H9 (cell line): Measurements from ENCODE around the gene ZNRF3. TPM values are rescaled to one million over a fixed set of nuclear protein-coding genes. Genes with fewer than 3 reads are reported as not detected.
A peak's percentile ranks its signal among the peaks of the same experiment; 100 is the strongest.

Experiments used
- DNase-seq: peaks from one replicate; pipeline ENCODE4 v3.0.0-alpha.2; 2017
- H2AFZ ChIP-seq: one replicate; pipeline ENCODE4 v1.6.1; 2013; ENCODE audit warnings: mild to moderate bottlenecking, low read length, control low read depth, moderate library complexity
- H2AK5ac ChIP-seq: 2 replicates; pipeline ENCODE4 v1.6.1; 2013; ENCODE audit warnings: low read length, control low read depth, mixed read lengths; ENCODE audit not compliant: insufficient read length
- H2BK120ac ChIP-seq: one replicate; pipeline ENCODE4 v1.6.1; 2013; ENCODE audit warnings: low read depth, mild to moderate bottlenecking, low read length, control low read depth, inconsistent platforms; ENCODE audit not compliant: poor library complexity, severe bottlenecking
- H2BK12ac ChIP-seq: 2 replicates; pipeline ENCODE4 v1.6.1; 2013; ENCODE audit warnings: low read length, control low read depth, mixed read lengths, low read depth; ENCODE audit not compliant: insufficient read length
- H2BK15ac ChIP-seq: 2 replicates; pipeline ENCODE4 v1.6.1; 2013; ENCODE audit warnings: low read depth, low read length, control low read depth
- H2BK20ac ChIP-seq: one replicate; pipeline ENCODE4 v1.6.1; 2013; ENCODE audit warnings: low read depth, mild to moderate bottlenecking, low read length, control low read depth, inconsistent platforms; ENCODE audit not compliant: poor library complexity, severe bottlenecking
- H2BK5ac ChIP-seq: 2 replicates; pipeline ENCODE4 v1.6.1; 2013; ENCODE audit warnings: low read length, control low read depth, mixed read lengths; ENCODE audit not compliant: insufficient read length
- H3K14ac ChIP-seq: 2 replicates; pipeline ENCODE4 v1.6.1; 2013; ENCODE audit warnings: low read length, control low read depth; ENCODE audit not compliant: insufficient read depth
- H3K18ac ChIP-seq: 2 replicates; pipeline ENCODE4 v1.6.1; 2013; ENCODE audit warnings: low read depth, mild to moderate bottlenecking, mixed read lengths, low read length, control low read depth; ENCODE audit not compliant: insufficient read length
- H3K23ac ChIP-seq: 2 replicates; pipeline ENCODE4 v1.6.1; 2013; ENCODE audit warnings: low read length, control low read depth, mixed read lengths, low read depth; ENCODE audit not compliant: insufficient read length
- H3K23me2 ChIP-seq: 2 replicates; pipeline ENCODE4 v1.6.1; 2013; ENCODE audit warnings: low read depth, mild to moderate bottlenecking, mixed read lengths, low read length, control low read depth; ENCODE audit not compliant: insufficient read length, poor library complexity, severe bottlenecking
- H3K27ac ChIP-seq: 2 replicates; pipeline ENCODE4 v1.5.1; 2013; ENCODE audit warnings: low read length, control low read depth, mixed read lengths, low read depth; ENCODE audit not compliant: insufficient read length
- H3K27me3 ChIP-seq: 2 replicates; pipeline ENCODE4 v1.6.1; 2013; ENCODE audit warnings: low read length, control low read depth, inconsistent platforms; ENCODE audit not compliant: insufficient read depth
- H3K4ac ChIP-seq: 2 replicates; pipeline ENCODE4 v1.6.1; 2013; ENCODE audit warnings: low read depth, mild to moderate bottlenecking, control low read depth, inconsistent platforms, low read length, moderate library complexity
- H3K4me1 ChIP-seq: 2 replicates; pipeline ENCODE4 v1.6.1; 2013; ENCODE audit warnings: low read length, control low read depth, inconsistent platforms; ENCODE audit not compliant: insufficient read depth
- H3K4me2 ChIP-seq: 2 replicates; pipeline ENCODE4 v1.6.1; 2013; ENCODE audit warnings: low read length, control low read depth, mixed read lengths; ENCODE audit not compliant: insufficient read length, insufficient read depth
- H3K56ac ChIP-seq: 2 replicates; pipeline ENCODE4 v1.6.1; 2013; ENCODE audit warnings: low read depth, mild to moderate bottlenecking, mixed read lengths, low read length, control low read depth; ENCODE audit not compliant: insufficient read length
- H3K79me1 ChIP-seq: 2 replicates; pipeline ENCODE4 v1.6.1; 2013; ENCODE audit warnings: low read depth, mild to moderate bottlenecking, moderate library complexity, low read length, control low read depth, inconsistent platforms; ENCODE audit not compliant: insufficient read depth, poor library complexity, severe bottlenecking
- H3K79me2 ChIP-seq: 2 replicates; pipeline ENCODE4 v1.6.1; 2013; ENCODE audit warnings: low read length, control low read depth, inconsistent platforms; ENCODE audit not compliant: insufficient read depth
- H3K9ac ChIP-seq: 2 replicates; pipeline ENCODE4 v1.6.1; 2013; ENCODE audit warnings: low read length, control low read depth, mixed read lengths; ENCODE audit not compliant: insufficient read length; ENCODE audit errors: extremely low read depth
- H3K9me3 ChIP-seq: one replicate; pipeline ENCODE4 v1.6.1; 2013; ENCODE audit warnings: low read depth, low read length, inconsistent platforms; ENCODE audit not compliant: control insufficient read depth
- H3T11ph ChIP-seq: one replicate; pipeline ENCODE4 v1.6.1; 2013; ENCODE audit warnings: mild to moderate bottlenecking, low read length, control low read depth, inconsistent platforms
- H4K20me1 ChIP-seq: one replicate; pipeline ENCODE4 v1.6.1; 2013; ENCODE audit not compliant: control insufficient read depth, insufficient read length, insufficient read depth
- H4K5ac ChIP-seq: 2 replicates; pipeline ENCODE4 v1.6.1; 2013; ENCODE audit warnings: low read depth, mild to moderate bottlenecking, mixed read lengths, low read length, control low read depth; ENCODE audit not compliant: insufficient read length
- H4K8ac ChIP-seq: replicated peaks from 2 replicates; pipeline ENCODE4 v1.6.1; 2013; ENCODE audit warnings: low read length, control low read depth, mixed read lengths, low read depth; ENCODE audit not compliant: insufficient read length
- H4K91ac ChIP-seq: 2 replicates; pipeline ENCODE4 v1.6.1; 2013; ENCODE audit warnings: low read depth, mild to moderate bottlenecking, moderate library complexity, mixed read lengths, low read length, control low read depth; ENCODE audit not compliant: insufficient read length
- H3K27ac Mint-ChIP-seq, 3 experiments: 2 replicates in 2 of 3; 3 replicates in 1 of 3; pipeline ENCODE4 v1.8.0; 2020 to 2021; ENCODE audit warnings: mixed read lengths in 3 of 3, mild to moderate bottlenecking in 1 of 3, moderate library complexity in 1 of 3
- H3K27me3 Mint-ChIP-seq: 2 replicates; pipeline ENCODE4 v1.8.0; 2021; ENCODE audit warnings: low read depth, mild to moderate bottlenecking, moderate library complexity, mixed read lengths
- H3K36me3 Mint-ChIP-seq, 3 experiments: 2 replicates in 2 of 3; 3 replicates in 1 of 3; pipeline ENCODE4 v1.8.0; 2020 to 2021; ENCODE audit warnings: low read depth in 3 of 3, mixed read lengths in 3 of 3; ENCODE audit not compliant: insufficient read depth in 1 of 3
- H3K4me1 Mint-ChIP-seq, 2 experiments: 2 replicates each; pipeline ENCODE4 v1.8.0; 2020; ENCODE audit warnings: mixed read lengths in 2 of 2
- H3K4me3 Mint-ChIP-seq, 2 experiments: 2 replicates in 1 of 2; 3 replicates in 1 of 2; pipeline ENCODE4 v1.8.0; 2020 to 2021; ENCODE audit warnings: mild to moderate bottlenecking in 2 of 2, mixed read lengths in 2 of 2, moderate library complexity in 1 of 2
- H3K9me3 Mint-ChIP-seq, 2 experiments: 2 replicates in 1 of 2; 3 replicates in 1 of 2; pipeline ENCODE4 v1.8.0; 2020; ENCODE audit warnings: mild to moderate bottlenecking in 2 of 2, mixed read lengths in 2 of 2, moderate library complexity in 1 of 2
- CTCF ChIP-seq: fragments of 200-600 bp; sonication (generic); conservative IDR thresholded peaks from 3 replicates; pipeline ENCODE4 v1.8.0; 2021; ENCODE audit warnings: antibody characterized with exemption, mild to moderate bottlenecking
- WGBS: extraction: QIAGEN DNeasy Blood & Tissue Kit; methylation state at CpG from one replicate; pipeline ENCODE4 v1.1.7; 2013; ENCODE audit warnings: missing lambda C conversion rate, low lambda C conversion rate, mixed read lengths; ENCODE audit not compliant: insufficient read length; ENCODE audit errors: extremely low coverage; 5-methylcytosine and 5-hydroxymethylcytosine counted together
- total RNA-seq: library from RNA; stranded (reverse); gene quantifications from 2 replicates; pipeline ENCODE4 v1.2.1, GENCODE V29; 2021

Gene ZNRF3
- total RNA-seq, 1 experiment from 2014 or later, result 20.6 TPM

- no peak; the same call in 2 of the 3 replicates for TF ChIP-seq CTCF
- Histone ChIP-seq H3K23ac (no peak overlapping the region), H2BK5ac (no peak overlapping the region), H3K14ac (no peak overlapping the region; the same call in 1 of the 2 replicates), H4K5ac (no peak overlapping the region), H3K9ac (peak overlapping the region; percentile 18), H4K8ac (no peak overlapping the region), H3K79me2 (peaks cover 2% of the 10 kb centered on the region; the same call in 1 of the 2 replicates), H2BK120ac (no peak overlapping the region), H2BK15ac (no peak overlapping the region), H3K23me2 (peaks cover 14% of the 10 kb centered on the region), H3K18ac (no peak overlapping the region), H3K9me3 (no peaks in the 10 kb centered on the region), H2AFZ (no peak overlapping the region), H3K27me3 (no peaks in the 10 kb centered on the region), H3K27ac (no peak overlapping the region), H3K4ac (no peak overlapping the region), H3K4me2 (peak overlapping the region; percentile 60), H3K4me1 (peaks cover 10% of the 10 kb centered on the region; the same call in 1 of the 2 replicates), H2BK12ac (no peak overlapping the region), H2AK5ac (no peak overlapping the region), H4K20me1 (no peaks in the 10 kb centered on the region), H3K56ac (no peak overlapping the region), H4K91ac (no peak overlapping the region), H3K79me1 (peaks cover 4% of the 10 kb centered on the region), H2BK20ac (no peak overlapping the region), H3T11ph (no peak overlapping the region)
- Mint-ChIP-seq H3K9me3 (no peaks in the 10 kb centered on the region), H3K4me1 (peaks cover 39 to 42% of the 10 kb centered on the region in 2 experiments), H3K36me3 (peaks cover 0 to 16% (median 2%) of the 10 kb centered on the region in 3 experiments; a peak in 4 of 7 replicates), H3K27me3 (no peaks in the 10 kb centered on the region), H3K4me3 (peak overlapping the region; percentile 74 to 87), H3K27ac (peak overlapping the region in 2 of 3 experiments; percentile 73 to 97; a peak in 3 of 7 replicates)
- no CpG with 5 or more reads among the region's 20 CpGs for whole genome bisulfite sequencing
- no peak for DNase-seq
Measured at GRCh38 chr22:29030016-29030617, 146.7 kb downstream of the ZNRF3 start.
